Activated CD8-positive, alpha-beta memory T cell treated with anti-CD3 and anti-CD28 coated beads, Interleukin-2, amount 50 U/mL, for 24 hours (primary cell): ENCODE measurements around the gene TYW5.
"Not testable (repeated sequence)": the region's sequence is repeated elsewhere in the genome, so short reads cannot be mapped to it uniquely, and the experiment has no call there.

Source experiments
- DNase-seq: peaks from one replicate; pipeline ENCODE4 v3.0.0-alpha.2; 2020; ENCODE audit errors: extremely low read depth

The TYW5 gene

DNA sequence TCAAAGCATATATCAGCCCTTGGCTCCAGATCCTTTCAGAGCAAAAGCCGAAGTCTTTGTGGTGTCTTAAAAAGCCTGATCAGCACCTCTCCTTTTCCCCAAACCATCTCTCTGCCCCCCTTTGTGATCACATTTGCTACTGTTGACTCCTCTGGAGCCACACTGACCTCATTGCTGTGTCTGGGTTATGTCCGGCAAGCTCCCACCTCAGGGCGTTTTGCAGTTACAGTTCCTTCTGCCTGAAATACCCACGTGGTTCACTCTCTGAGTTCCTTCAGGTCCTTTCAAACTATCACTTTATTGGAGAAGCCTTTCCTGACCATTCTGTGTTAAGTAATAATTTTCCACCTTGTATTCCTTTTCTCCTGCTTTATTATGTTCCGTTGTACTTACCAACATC lies 32.4 kb downstream of the TYW5 start:
- no peak for DNase-seq

DNA sequence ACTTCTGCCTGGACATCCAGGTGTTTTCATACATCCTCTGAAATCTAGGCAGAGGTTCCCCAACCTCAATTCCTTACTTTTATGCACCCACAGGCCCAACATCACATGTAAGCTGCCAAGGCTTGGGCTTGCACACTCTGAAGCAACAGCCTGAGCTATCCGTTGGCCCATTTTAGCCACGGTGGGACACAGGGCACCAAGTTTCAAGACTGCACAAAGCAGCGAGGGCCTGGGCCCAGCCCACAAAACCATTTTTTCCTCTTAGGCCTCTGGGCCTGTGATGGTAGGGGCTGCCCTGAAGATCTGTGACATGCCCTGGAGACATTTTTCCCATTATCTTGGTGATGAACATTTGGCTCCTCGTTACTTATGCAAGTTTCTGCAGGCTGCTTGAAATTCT lies 38.3 kb downstream of the TYW5 start:
- no peak for DNase-seq

DNA sequence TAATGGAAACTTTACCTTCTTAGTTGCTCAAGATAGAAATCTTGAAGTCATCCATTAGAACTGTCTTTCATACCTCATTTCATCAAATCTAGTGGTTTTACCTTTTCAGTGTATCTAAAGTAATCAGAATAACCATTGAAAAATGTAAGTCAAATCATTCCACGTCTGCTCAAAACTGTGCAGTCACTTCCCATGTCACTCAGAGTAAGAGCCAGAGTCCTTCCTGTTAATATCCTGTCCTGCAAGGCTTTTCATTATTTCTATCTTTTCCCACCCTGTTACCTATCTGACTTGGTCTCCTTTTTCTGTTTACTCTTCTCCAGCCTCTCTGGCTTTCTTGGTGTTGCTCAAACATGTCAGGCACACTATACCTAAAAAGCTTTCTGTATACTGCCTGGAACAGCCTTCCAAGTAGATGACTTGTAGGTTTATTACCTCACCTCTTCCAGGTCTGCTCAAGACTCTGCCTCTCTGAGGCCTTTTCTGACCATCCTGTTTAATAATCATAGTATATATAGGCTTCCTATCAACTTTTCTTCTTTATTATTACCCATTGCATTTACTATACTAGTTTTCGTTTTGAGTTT lies 40.8 kb downstream of the TYW5 start:
- no peak for DNase-seq

- DNase-seq, result not testable (repeated sequence)
Observed at GRCh38 chr2:199912553-199913114, 42.7 kb downstream of the TYW5 start.

DNA sequence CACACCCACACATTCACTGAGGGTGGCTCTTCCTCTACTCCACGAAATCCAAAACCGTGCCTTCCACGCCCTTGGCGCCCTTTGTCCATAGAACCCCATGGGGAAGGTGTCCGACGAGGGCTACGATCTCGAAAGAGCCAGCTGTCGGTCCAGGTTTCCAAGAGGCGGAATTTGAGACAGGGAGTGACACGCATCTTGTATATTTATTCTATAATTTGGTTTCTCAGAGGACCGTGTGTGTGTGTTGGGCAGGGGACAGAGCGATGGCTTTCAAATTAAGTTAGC lies 43.5 kb downstream of the TYW5 start:
- no peak for DNase-seq

GRCh38 chr2:199911052-199911876 lies 44.0 kb downstream of the TYW5 start, which contains the start of gene C2orf69:
C2orf69 (plus strand) TSS chr2:199911293; CDS start chr2:199911439, 146 bp downstream.
- peak; percentile 82 for DNase-seq

DNA sequence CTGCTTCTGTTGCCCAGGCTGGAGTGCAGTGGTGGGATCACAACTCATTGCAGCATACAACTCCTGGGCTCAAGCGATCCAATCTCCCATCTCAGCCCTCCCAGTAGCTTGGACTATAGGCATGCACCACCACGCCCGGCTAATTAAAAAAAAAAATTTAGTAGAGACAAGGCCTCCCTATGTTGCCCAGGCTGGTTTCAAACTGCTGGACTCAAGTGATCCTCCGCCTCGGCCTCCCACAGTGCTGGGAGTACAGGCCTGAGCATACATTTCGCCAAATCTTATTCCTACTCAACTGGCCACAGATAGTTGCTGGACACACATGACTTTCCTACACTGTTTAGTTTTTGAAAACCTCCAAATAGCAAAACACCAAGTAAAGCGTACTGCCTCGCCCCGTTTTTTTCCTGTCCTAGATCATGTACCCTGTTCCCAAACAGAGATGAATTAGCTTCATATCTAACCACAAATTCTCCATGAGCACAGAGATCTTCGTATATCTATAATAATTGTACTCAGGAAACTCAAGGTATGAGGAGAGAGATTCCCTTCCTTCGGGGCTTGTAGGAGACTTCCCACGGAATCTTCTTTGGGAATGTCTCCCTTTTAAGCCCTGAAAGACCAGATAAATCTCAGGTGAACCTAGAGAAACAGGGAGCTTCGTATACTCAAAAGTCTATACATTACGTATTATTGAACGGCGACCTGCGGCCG lies 44.8 kb downstream of the TYW5 start:
- no peak for DNase-seq

- no peak for DNase-seq
Observed at GRCh38 chr2:199907008-199907714, 48.1 kb downstream of the TYW5 start.

GRCh38 chr2:199903111-199903510 lies 52.2 kb downstream of the TYW5 start:
- DNase-seq, result no peak

- no peak for DNase-seq
Observed at GRCh38 chr2:199902486-199903110, 52.7 kb downstream of the TYW5 start.

- no peak for DNase-seq
Observed at GRCh38 chr2:199901942-199902341, 53.3 kb downstream of the TYW5 start.

DNA sequence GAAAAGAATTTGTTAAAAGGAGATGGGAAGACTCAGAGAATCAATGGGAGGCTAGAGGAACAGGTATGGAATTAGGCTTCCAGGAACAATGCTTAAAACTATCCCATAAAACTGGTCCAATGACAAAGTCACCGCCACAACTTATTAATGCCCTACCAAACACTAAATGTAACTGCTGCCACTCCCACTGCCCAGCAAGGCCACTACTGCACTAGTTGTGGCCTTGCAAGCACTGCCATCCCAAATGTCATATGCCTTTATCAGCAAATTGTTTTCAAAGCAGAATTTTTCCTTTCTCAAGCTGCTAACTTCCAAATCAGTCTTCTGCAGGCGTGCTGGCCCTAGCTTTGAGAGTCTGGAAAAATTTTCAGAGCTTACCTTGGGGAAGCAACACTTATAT lies 58.7 kb downstream of the TYW5 start:
- no peak for DNase-seq

DNA sequence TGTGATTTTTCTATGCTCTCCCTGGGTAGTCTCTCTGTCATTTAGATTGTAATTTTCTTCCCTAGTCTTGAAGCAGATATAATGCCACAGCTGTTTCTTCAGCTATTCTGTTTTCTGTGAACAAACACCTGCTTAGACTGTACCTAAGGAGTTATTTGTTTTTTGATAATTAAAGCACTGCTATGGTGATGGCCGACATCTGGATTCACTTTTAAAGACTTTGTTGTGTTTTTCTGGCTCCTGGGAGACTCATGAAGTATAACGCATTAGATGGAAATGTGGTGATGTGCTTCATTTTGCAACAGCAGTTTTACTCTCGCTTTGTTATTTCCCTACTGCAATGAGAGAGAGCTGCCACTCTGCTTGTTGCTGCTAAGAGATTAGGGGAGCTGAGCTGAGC lies 59.9 kb downstream of the TYW5 start:
- no peak for DNase-seq

DNA sequence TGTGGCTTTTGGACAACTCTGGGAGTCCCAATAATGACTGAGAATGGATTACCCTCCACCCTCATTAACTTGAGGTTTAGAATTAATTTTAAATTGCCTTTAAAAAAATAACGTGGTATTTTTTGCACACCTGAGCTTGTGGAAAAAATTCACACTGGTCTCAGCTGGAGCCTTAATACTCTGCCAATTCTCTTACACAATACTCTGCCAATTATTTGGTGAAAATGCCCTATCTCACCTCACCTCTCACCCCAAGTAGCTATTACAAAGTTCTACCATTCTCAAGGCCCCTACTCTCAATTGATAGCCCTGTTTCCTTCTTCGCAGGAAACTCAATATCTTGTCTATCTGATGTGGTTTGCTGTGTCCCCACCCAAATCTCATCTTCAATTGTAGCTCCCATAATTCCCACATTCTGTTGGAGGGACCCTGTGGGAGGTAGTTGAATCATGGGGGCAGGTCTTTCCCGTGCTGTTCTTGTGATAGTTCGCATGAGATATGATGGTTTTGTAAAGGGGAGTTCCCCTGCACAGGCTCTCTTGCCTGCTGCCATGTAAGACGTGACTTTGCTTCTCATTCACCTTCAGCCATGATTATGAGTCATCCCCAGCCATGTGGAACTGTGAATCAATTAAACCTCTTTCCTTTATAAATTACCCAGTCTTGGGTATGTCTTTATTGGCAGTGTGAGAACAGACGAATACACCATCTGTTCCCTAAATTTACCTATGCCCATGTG lies 71.6 kb downstream of the TYW5 start:
- DNase-seq, result no peak

- no peak for DNase-seq
Observed at GRCh38 chr2:199882667-199883066, 72.6 kb downstream of the TYW5 start.
